NT2/D1 (cell line): Measurements from ENCODE around the gene TBC1D22B.

Experiments used
- SUZ12 ChIP-seq: IDR thresholded peaks from 2 replicates; pipeline ENCODE4 v1.6.1; 2011; ENCODE audit not compliant: insufficient read length, insufficient read depth; ENCODE audit errors: extremely low read depth
- YY1 ChIP-seq: IDR thresholded peaks from 2 replicates; pipeline ENCODE4 v1.6.1; 2011; ENCODE audit not compliant: insufficient read length, insufficient read depth
- ZNF274 ChIP-seq: IDR thresholded peaks from 2 replicates; pipeline ENCODE4 v1.6.1; 2011; ENCODE audit warnings: mild to moderate bottlenecking, low read depth, low read length

- no peak for TF ChIP-seq YY1
- no peak for TF ChIP-seq ZNF274
- TF ChIP-seq SUZ12, result no peak
Observed at GRCh38 chr6:37239950-37240713, 17.4 kb upstream of the TBC1D22B start.
